ENCODE measurements around the gene NUDT4. TPM values are rescaled to one million over a fixed set of nuclear protein-coding genes. Genes with fewer than 3 reads are reported as not detected.

Gene NUDT4
- total and polyA plus RNA-seq, 2 of the 8 experiments (the other 6 are each of a cell fraction or from before 2014, with no cell fraction given) = 17.3 to 71.7 TPM

DNA sequence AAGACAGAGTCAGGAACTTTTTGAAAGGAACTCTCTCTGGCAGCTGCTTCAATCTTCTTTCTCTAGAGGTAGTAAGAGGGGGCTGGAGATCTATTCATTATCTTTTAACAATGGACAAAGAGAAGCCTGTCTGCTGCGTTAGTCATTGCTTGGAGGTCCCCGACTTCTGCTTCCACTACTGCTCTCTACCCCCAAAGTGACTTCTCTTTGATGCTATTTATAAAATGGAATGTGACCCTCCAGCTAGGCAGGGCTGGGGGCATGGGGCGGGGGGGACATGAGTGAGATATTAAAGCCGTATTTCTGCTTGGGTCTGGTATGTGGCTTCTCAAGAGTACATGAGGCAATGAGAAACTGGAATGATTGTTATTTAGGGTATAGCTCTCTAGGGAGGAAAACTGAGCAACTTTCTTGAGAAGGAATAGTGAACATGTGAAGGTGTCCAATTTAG lies 41.4 kb upstream of the NUDT4 start:
- Histone ChIP-seq H2BK12ac (ENCODE audit: low read depth, low read length) (no peak overlapping the region), H3K4me1 (replicated peaks in 1 of 4; ENCODE audit: control insufficient read depth in 3 of 4, insufficient read depth in 4 of 4, low read length in 3 of 4) (no peaks in the 10 kb centered on the region; a peak in 1 of 7 replicates), H3K27me3 (replicated peaks in 1 of 4; ENCODE audit: control insufficient read depth in 3 of 4, extremely low read depth in 1 of 4, insufficient read depth in 3 of 4, low read length in 3 of 4) (no peaks in the 10 kb centered on the region), H3K36me3 (ENCODE audit: control insufficient read depth in 2 of 4, insufficient read depth in 4 of 4, low read length in 3 of 4) (no peaks in the 10 kb centered on the region), H3K14ac (ENCODE audit: insufficient read length) (no peak overlapping the region), H3K9ac (replicated peaks in 1 of 4; ENCODE audit: extremely low read depth in 1 of 4, low read depth in 3 of 4, low read length in 3 of 4) (no peak overlapping the region), H3K23ac (ENCODE audit: insufficient read length) (no peak overlapping the region), H4K20me1 (replicated peaks in 1 of 2; ENCODE audit: control insufficient read depth in 1 of 2, insufficient read depth in 2 of 2, low read length in 2 of 2) (no peaks in the 10 kb centered on the region), H3K79me2 (ENCODE audit: control insufficient read depth in 1 of 2, insufficient read depth in 2 of 2, low read length in 2 of 2) (no peaks in the 10 kb centered on the region), H3K56ac (replicated peaks; ENCODE audit: insufficient read length, low read depth, low read length) (no peak overlapping the region), H3K27ac (ENCODE audit: low read depth, low read length) (no peak overlapping the region), H2BK20ac (ENCODE audit: low read length) (no peak overlapping the region), H2BK120ac (replicated peaks; ENCODE audit: low read depth, low read length) (no peak overlapping the region), H4K8ac (ENCODE audit: extremely low read depth, insufficient read depth, low read length) (no peak overlapping the region), H3K23me2 (ENCODE audit: low read depth, low read length) (no peaks in the 10 kb centered on the region), H3K9me3 (ENCODE audit: insufficient read depth in 2 of 2, low read depth in 1 of 2, low read length in 1 of 2) (no peaks in the 10 kb centered on the region), H2AK5ac (ENCODE audit: low read depth, low read length) (no peak overlapping the region), H2BK5ac (ENCODE audit: low read depth, low read length) (no peak overlapping the region), H4K91ac (replicated peaks; ENCODE audit: insufficient read length, low read length) (no peak overlapping the region), H2AFZ (ENCODE audit: low read length) (no peak overlapping the region; the same call in 1 of the 2 replicates), H3K79me1 (ENCODE audit: low read depth, low read length) (no peaks in the 10 kb centered on the region), H3K4me3 (ENCODE audit: extremely low read depth in 1 of 4, insufficient read depth in 2 of 4, low read depth in 3 of 4, low read length in 4 of 4) (no peak overlapping the region), H3K18ac (ENCODE audit: extremely low read depth, low read length) (no peak overlapping the region), H4K5ac (ENCODE audit: insufficient read length, low read depth, low read length) (no peak overlapping the region), H2BK15ac (ENCODE audit: low read length) (no peak overlapping the region), H3K4me2 (ENCODE audit: insufficient read depth in 1 of 2, low read depth in 2 of 2, low read length in 2 of 2) (no peak overlapping the region), H3K4ac (replicated peaks; ENCODE audit: insufficient read length, low read depth, low read length) (no peak overlapping the region)
- no peak for DNase-seq (ENCODE audit: low read depth in 1 of 2, low spot score in 2 of 2)
- WGBS, 2 experiments (ENCODE audit: extremely low coverage in 1 of 2, insufficient coverage in 1 of 2, insufficient read length in 1 of 2, insufficient replicate concordance in 2 of 2, low coverage in 1 of 2, low lambda C conversion rate in 2 of 2, missing lambda C conversion rate in 1 of 2) = 95% methylated on average over 4 of the region's 4 CpGs; no CpG with 5 or more reads in 1 of the 2 experiments
- POLR2A ChIA-PET (ENCODE audit: partially characterized antibody) = no interaction called here
- no peak for FAIRE-seq
- CTCF ChIA-PET (ENCODE audit: partially characterized antibody) = interaction anchor here (0.6 kb wide), 1 partner anchor 292 kb away, joined by 3 read pairs; no protein-coding TSS in a partner anchor
- no peak for TF ChIP-seq NRF1 (IDR thresholded peaks at IDR 0.05; ENCODE audit: low read depth, low read length)
- no peak for TF ChIP-seq JUND (IDR thresholded peaks at IDR 0.05; ENCODE audit: low read length)
- no peak for TF ChIP-seq PHF8 (conservative IDR thresholded peaks at IDR 0.05; ENCODE audit: low read depth, low read length)
- TF ChIP-seq E2F6 (IDR thresholded peaks at IDR 0.05) = no peak
- TF ChIP-seq TAF7 (optimal IDR thresholded peaks at IDR 0.05; ENCODE audit: borderline replicate concordance, low read depth, low read length) = no peak
- TF ChIP-seq SP2 (IDR thresholded peaks at IDR 0.05; ENCODE audit: low read length) = no peak
- TF ChIP-seq TEAD4 (IDR thresholded peaks at IDR 0.05; ENCODE audit: low read depth, low read length) = no peak

Measured in H1 (cell line).